Measurements from ENCODE around the gene PCAT7.
"Not testable (repeated sequence)": the region's sequence is repeated elsewhere in the genome, so short reads cannot be mapped to it uniquely, and the experiment has no call there.

The PCAT7 gene

GRCh38 chr9:94554439-94555331 lies at the start of gene PCAT7:
TSS of gene PCAT7 (plus strand) at chr9:94555083.
- DNase-seq: no peak

GRCh38 chr9:94506370-94506769 lies 48.5 kb upstream of the PCAT7 start:
- not testable (repeated sequence) for DNase-seq

GRCh38 chr9:94507531-94508258 lies 47.2 kb upstream of the PCAT7 start:
- DNase-seq: no peak

GRCh38 chr9:94511134-94511954 lies 43.5 kb upstream of the PCAT7 start:
- no peak for DNase-seq

- no peak for DNase-seq
Measured at GRCh38 chr9:94511955-94512265, 43.0 kb upstream of the PCAT7 start.

GRCh38 chr9:94514722-94515121 lies 40.2 kb upstream of the PCAT7 start:
- no peak for DNase-seq

- no peak for DNase-seq
Measured at GRCh38 chr9:94517254-94517653, 37.6 kb upstream of the PCAT7 start.

GRCh38 chr9:94525396-94526035 lies 29.4 kb upstream of the PCAT7 start:
- DNase-seq: no peak

- no peak for DNase-seq
Measured at GRCh38 chr9:94526271-94526670, 28.6 kb upstream of the PCAT7 start.

- DNase-seq: no peak
Measured at GRCh38 chr9:94526951-94527350, 27.9 kb upstream of the PCAT7 start.

- DNase-seq: no peak
Measured at GRCh38 chr9:94528886-94529285, 26.0 kb upstream of the PCAT7 start.

- no peak for DNase-seq
Measured at GRCh38 chr9:94533155-94533554, 21.7 kb upstream of the PCAT7 start.

GRCh38 chr9:94533601-94534000 lies 21.3 kb upstream of the PCAT7 start:
- DNase-seq: no peak

GRCh38 chr9:94534901-94535300 lies 20.0 kb upstream of the PCAT7 start:
- no peak for DNase-seq

- DNase-seq: no peak
Measured at GRCh38 chr9:94538908-94539307, 16.0 kb upstream of the PCAT7 start.

GRCh38 chr9:94544335-94544734 lies 10.5 kb upstream of the PCAT7 start:
- DNase-seq: not testable (repeated sequence)

GRCh38 chr9:94545940-94546339 lies 8.9 kb upstream of the PCAT7 start:
- DNase-seq: no peak

GRCh38 chr9:94553029-94553938 lies 1.6 kb upstream of the PCAT7 start:
- no peak for DNase-seq

- DNase-seq: no peak
Measured at GRCh38 chr9:94554078-94554438, 825 bp upstream of the PCAT7 start.

- no peak for DNase-seq
Measured at GRCh38 chr9:94557376-94557775, 2.5 kb downstream of the PCAT7 start.

- DNase-seq: no peak
Measured at GRCh38 chr9:94560237-94560636, 5.4 kb downstream of the PCAT7 start.

- no peak for DNase-seq
Measured at GRCh38 chr9:94563548-94563947, 8.7 kb downstream of the PCAT7 start.
